Astrocyte of the cerebellum (primary cell): Measurements from ENCODE around the gene C5orf24.
"Not testable (repeated sequence)": the region's sequence is repeated elsewhere in the genome, so short reads cannot be mapped to it uniquely, and the experiment has no call there.

ENCODE experiments used
- DNase-seq: peaks from one replicate; pipeline ENCODE4 v3.0.0-alpha.2; 2011; ENCODE audit warnings: low read depth
- H3K4me3 ChIP-seq: 2 replicates; pipeline ENCODE4 v1.5.1; 2011; ENCODE audit warnings: mild to moderate bottlenecking, low read depth, low read length, moderate library complexity
- in situ Hi-C: cut with HindIII; loops from 2 replicates; pipeline ENCODE4 v1.10.0; 2017; ENCODE audit warnings: low sequenced_read_pairs
- TF ChIP-seq, protein P1 (sequence below): IDR thresholded peaks from 2 replicates; pipeline ENCODE4 v1.5.1; 2012; ENCODE audit warnings: low read length, low read depth, moderate library complexity, mild to moderate bottlenecking; ENCODE audit errors: missing control alignments

Gene C5orf24

GRCh38 chr5:134851307-134851923 lies 5.6 kb downstream of the C5orf24 start:
- TF ChIP-seq, protein P1, sequence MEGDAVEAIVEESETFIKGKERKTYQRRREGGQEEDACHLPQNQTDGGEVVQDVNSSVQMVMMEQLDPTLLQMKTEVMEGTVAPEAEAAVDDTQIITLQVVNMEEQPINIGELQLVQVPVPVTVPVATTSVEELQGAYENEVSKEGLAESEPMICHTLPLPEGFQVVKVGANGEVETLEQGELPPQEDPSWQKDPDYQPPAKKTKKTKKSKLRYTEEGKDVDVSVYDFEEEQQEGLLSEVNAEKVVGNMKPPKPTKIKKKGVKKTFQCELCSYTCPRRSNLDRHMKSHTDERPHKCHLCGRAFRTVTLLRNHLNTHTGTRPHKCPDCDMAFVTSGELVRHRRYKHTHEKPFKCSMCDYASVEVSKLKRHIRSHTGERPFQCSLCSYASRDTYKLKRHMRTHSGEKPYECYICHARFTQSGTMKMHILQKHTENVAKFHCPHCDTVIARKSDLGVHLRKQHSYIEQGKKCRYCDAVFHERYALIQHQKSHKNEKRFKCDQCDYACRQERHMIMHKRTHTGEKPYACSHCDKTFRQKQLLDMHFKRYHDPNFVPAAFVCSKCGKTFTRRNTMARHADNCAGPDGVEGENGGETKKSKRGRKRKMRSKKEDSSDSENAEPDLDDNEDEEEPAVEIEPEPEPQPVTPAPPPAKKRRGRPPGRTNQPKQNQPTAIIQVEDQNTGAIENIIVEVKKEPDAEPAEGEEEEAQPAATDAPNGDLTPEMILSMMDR, result peak; percentile 68
- no peak overlapping the region for H3K4me3 ChIP-seq
- in situ Hi-C loops, result no loop called here
- no peak for DNase-seq

GRCh38 chr5:134856465-134856864 lies 10.7 kb downstream of the C5orf24 start:
- in situ Hi-C loops, H3K4me3 ChIP-seq, DNase-seq: not testable (repeated sequence)

GRCh38 chr5:134857401-134857800 lies 11.6 kb downstream of the C5orf24 start:
- TF ChIP-seq, protein P1, result no peak
- DNase-seq, result no peak
- H3K4me3 ChIP-seq, result no peak overlapping the region
- in situ Hi-C loops, result no loop called here

GRCh38 chr5:134864707-134865106 lies 18.9 kb downstream of the C5orf24 start:
- TF ChIP-seq, protein P1, result no peak
- DNase-seq, result no peak
- H3K4me3 ChIP-seq, result no peak overlapping the region
- in situ Hi-C loops, result no loop called here

GRCh38 chr5:134873494-134873893 lies 27.7 kb downstream of the C5orf24 start:
- TF ChIP-seq, protein P1, result no peak
- no peak for DNase-seq
- no peak overlapping the region for H3K4me3 ChIP-seq
- in situ Hi-C loops, result no loop called here

GRCh38 chr5:134873987-134874830 lies 28.4 kb downstream of the C5orf24 start, which contains the start of gene TXNDC15:
TSS of gene TXNDC15 (plus strand) at chr5:134874371. CDS start at chr5:134874428, 57 bp downstream.
- peak; percentile 64 for DNase-seq
- TF ChIP-seq, protein P1, result no peak
- H3K4me3 ChIP-seq, result peak within 1 kb of the TSS; percentile 83
- in situ Hi-C loops, result no loop called here
